Liver (tissue), 9 donors: Measurements from ENCODE around the gene GMDS. TPM values are rescaled to one million over a fixed set of nuclear protein-coding genes. Genes with fewer than 3 reads are reported as not detected.

ENCODE experiments used
- DNase-seq: peaks from one replicate; pipeline ENCODE4 v3.0.0-alpha.2; 2017; ENCODE audit warnings: low spot score
- H3K27ac ChIP-seq, 2 donors: one replicate each; pipeline ENCODE4 v1.7.0; 2013; ENCODE audit warnings: inconsistent platforms in 2 of 2, low read length in 2 of 2, control low read depth in 1 of 2, low read depth in 1 of 2, mild to moderate bottlenecking in 1 of 2
- H3K27me3 ChIP-seq, 4 donors: one replicate each; pipeline versions ENCODE4 v1.6.1 to v1.7.0; 2013; ENCODE audit warnings: low read length in 3 of 4, inconsistent platforms in 1 of 4, mild to moderate bottlenecking in 1 of 4, moderate library complexity in 1 of 4; ENCODE audit not compliant: control insufficient read depth in 4 of 4, insufficient read depth in 4 of 4
- H3K36me3 ChIP-seq, 4 donors: one replicate each; pipeline versions ENCODE4 v1.6.1 to v1.7.0; 2013; ENCODE audit warnings: low read length in 3 of 4, mild to moderate bottlenecking in 3 of 4, low read depth in 1 of 4, moderate library complexity in 1 of 4; ENCODE audit not compliant: control insufficient read depth in 4 of 4, insufficient read depth in 3 of 4
- H3K4me1 ChIP-seq, 4 donors: one replicate each; pipeline versions ENCODE4 v1.6.1 to v1.7.0; 2013; ENCODE audit warnings: low read length in 3 of 4, mild to moderate bottlenecking in 3 of 4, moderate library complexity in 1 of 4; ENCODE audit not compliant: control insufficient read depth in 4 of 4, insufficient read depth in 4 of 4
- H3K4me3 ChIP-seq, 3 donors: one replicate each; pipeline versions ENCODE4 v1.6.1 to v1.7.0; 2013; ENCODE audit warnings: low read length in 3 of 3, control low read depth in 1 of 3, low read depth in 1 of 3, mild to moderate bottlenecking in 1 of 3
- H3K9ac ChIP-seq, 2 donors: one replicate each; pipeline ENCODE4 v1.7.0; 2013; ENCODE audit warnings: low read length in 2 of 2, mild to moderate bottlenecking in 2 of 2, moderate library complexity in 2 of 2, control low read depth in 1 of 2, low read depth in 1 of 2
- H3K9me3 ChIP-seq, 4 donors: one replicate each; pipeline versions ENCODE4 v1.6.1 to v1.7.0; 2013; ENCODE audit warnings: low read length in 3 of 4; ENCODE audit not compliant: control insufficient read depth in 4 of 4
- EGR1 ChIP-seq, 2 donors: IDR thresholded peaks; 2 replicates each; pipeline ENCODE4 v1.6.1; 2016 to 2018; ENCODE audit warnings: antibody characterized with exemption in 2 of 2, low read depth in 2 of 2
- FOXA1 ChIP-seq: IDR thresholded peaks from 2 replicates; pipeline ENCODE4 v1.6.1; 2016; ENCODE audit warnings: antibody characterized with exemption
- FOXA2 ChIP-seq: IDR thresholded peaks from 2 replicates; pipeline ENCODE4 v1.6.1; 2016; ENCODE audit warnings: antibody characterized with exemption
- GABPA ChIP-seq, 2 donors: IDR thresholded peaks in 1 of 2; conservative IDR thresholded peaks in 1 of 2; 2 replicates each; pipeline ENCODE4 v1.6.1; 2016; ENCODE audit warnings: antibody characterized with exemption in 2 of 2, mild to moderate bottlenecking in 1 of 2, moderate library complexity in 1 of 2
- HNF4A ChIP-seq, 2 donors: conservative IDR thresholded peaks; 2 replicates each; pipeline ENCODE4 v1.6.1; 2016; ENCODE audit warnings: antibody characterized with exemption in 2 of 2, mild to moderate bottlenecking in 2 of 2
- HNF4G ChIP-seq: IDR thresholded peaks from 2 replicates; pipeline ENCODE4 v1.6.1; 2016; ENCODE audit warnings: antibody characterized with exemption
- JUND ChIP-seq, 2 donors: IDR thresholded peaks; 2 replicates each; pipeline ENCODE4 v1.6.1; 2016; ENCODE audit warnings: antibody characterized with exemption in 2 of 2
- NR2F2 ChIP-seq: IDR thresholded peaks from 2 replicates; pipeline ENCODE4 v1.6.1; 2016; ENCODE audit warnings: antibody characterized with exemption
- RAD21 ChIP-seq, 2 donors: IDR thresholded peaks; 2 replicates each; pipeline ENCODE4 v1.6.1; 2016; ENCODE audit warnings: antibody characterized with exemption in 2 of 2, mild to moderate bottlenecking in 2 of 2
- RXRA ChIP-seq, 2 donors: IDR thresholded peaks; 2 replicates each; pipeline ENCODE4 v1.6.1; 2017 to 2018; ENCODE audit warnings: antibody characterized with exemption in 2 of 2, mild to moderate bottlenecking in 1 of 2
- SP1 ChIP-seq: IDR thresholded peaks from 2 replicates; pipeline ENCODE4 v1.6.1; 2018; ENCODE audit warnings: antibody characterized with exemption, mild to moderate bottlenecking
- TAF1 ChIP-seq: conservative IDR thresholded peaks from 2 replicates; pipeline ENCODE4 v1.6.1; 2016; ENCODE audit warnings: antibody characterized with exemption, mild to moderate bottlenecking
- YY1 ChIP-seq: IDR thresholded peaks from 2 replicates; pipeline ENCODE4 v1.6.1; 2016; ENCODE audit warnings: antibody characterized with exemption, mild to moderate bottlenecking
- WGBS: extraction: QIAGEN DNeasy Blood & Tissue Kit; methylation state at CpG from one replicate; pipeline ENCODE4 v1.1.7; 2013; 5-methylcytosine and 5-hydroxymethylcytosine counted together
- polyA plus RNA-seq, 2 donors: library from polyadenylated mRNA; stranded (reverse) in 1 of 2; unstranded in 1 of 2; fragments of 200-250 nt in 1 of 2; fragments of >200 nt in 1 of 2; fragmentation: Nextera tagmentation in 1 of 2; extraction: Ambion mirVana in 1 of 2; gene quantifications; one replicate each; pipeline versions ENCODE4 v1.2.1 to v1.2.3, GENCODE V29; 2013 to 2015
- total RNA-seq, 2 donors: library from RNA; depleted of rRNA; stranded (reverse); fragments of >200 nt; gene quantifications; one replicate each; pipeline ENCODE4 v1.2.3, GENCODE V29; 2014
- TF ChIP-seq, protein P1 (sequence below): IDR thresholded peaks from 2 replicates; pipeline ENCODE4 v1.6.1; 2016; ENCODE audit warnings: antibody characterized with exemption, mild to moderate bottlenecking
- TF ChIP-seq, protein P2 (sequence below): IDR thresholded peaks from 2 replicates; pipeline ENCODE4 v1.6.1; 2016; ENCODE audit warnings: antibody characterized with exemption
- TF ChIP-seq, protein P3 (sequence below): fragments of 150-350 bp; IDR thresholded peaks from 2 replicates; pipeline ENCODE4 v1.5.1; 2017; ENCODE audit warnings: improper control_type of control experiment, low read depth, low read length; ENCODE audit not compliant: missing input control
- TF ChIP-seq, protein P4 (sequence below): IDR thresholded peaks from 2 replicates; pipeline ENCODE4 v1.6.1; 2016; ENCODE audit warnings: antibody characterized with exemption
- TF ChIP-seq, protein P5 (sequence below): IDR thresholded peaks from 2 replicates; pipeline ENCODE4 v1.6.1; 2016; ENCODE audit warnings: antibody characterized with exemption
- donor health status: healthy.
- donor health status: healthy.
- donor health status: healthy.
- donor health status: healthy.
- donor health status: healthy.

GMDS gene
- total and polyA plus RNA-seq, 4 donors: 3.5 to 15.6 (median 13.0) TPM

DNA sequence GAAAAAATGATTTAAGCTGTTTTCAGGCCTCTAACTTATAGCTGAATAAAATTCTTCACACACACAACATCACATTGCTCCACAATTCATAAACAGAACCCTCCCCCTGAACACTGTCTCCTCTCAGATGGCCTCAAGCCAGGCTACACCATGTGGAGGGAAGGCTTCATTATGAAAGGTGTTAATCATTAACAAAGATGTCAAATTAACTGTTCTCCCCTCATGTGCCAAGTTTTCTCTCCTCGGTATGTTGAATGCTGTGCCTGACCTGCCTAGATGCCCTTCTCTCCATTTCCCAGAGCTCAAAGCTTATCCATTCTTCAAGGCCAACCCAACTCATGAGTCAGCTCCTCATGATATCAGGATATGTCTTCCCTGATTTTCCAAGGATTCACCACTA lies 210.4 kb downstream of the GMDS start:
- Histone ChIP-seq H3K9ac (no peak overlapping the region), H3K27me3 (no peaks in the 10 kb centered on the region), H3K36me3 (no peaks in the 10 kb centered on the region), H3K9me3 (no peaks in the 10 kb centered on the region), H3K4me1 (peaks cover 0 to 14% (median 11%) of the 10 kb centered on the region in 4 donors), H3K4me3 (peak overlapping the region in 1 of 3 donors; percentile 33), H3K27ac (peak overlapping the region in 1 of 2 donors; percentile 89)
- DNase-seq: no peak
- TF ChIP-seq, protein P1, sequence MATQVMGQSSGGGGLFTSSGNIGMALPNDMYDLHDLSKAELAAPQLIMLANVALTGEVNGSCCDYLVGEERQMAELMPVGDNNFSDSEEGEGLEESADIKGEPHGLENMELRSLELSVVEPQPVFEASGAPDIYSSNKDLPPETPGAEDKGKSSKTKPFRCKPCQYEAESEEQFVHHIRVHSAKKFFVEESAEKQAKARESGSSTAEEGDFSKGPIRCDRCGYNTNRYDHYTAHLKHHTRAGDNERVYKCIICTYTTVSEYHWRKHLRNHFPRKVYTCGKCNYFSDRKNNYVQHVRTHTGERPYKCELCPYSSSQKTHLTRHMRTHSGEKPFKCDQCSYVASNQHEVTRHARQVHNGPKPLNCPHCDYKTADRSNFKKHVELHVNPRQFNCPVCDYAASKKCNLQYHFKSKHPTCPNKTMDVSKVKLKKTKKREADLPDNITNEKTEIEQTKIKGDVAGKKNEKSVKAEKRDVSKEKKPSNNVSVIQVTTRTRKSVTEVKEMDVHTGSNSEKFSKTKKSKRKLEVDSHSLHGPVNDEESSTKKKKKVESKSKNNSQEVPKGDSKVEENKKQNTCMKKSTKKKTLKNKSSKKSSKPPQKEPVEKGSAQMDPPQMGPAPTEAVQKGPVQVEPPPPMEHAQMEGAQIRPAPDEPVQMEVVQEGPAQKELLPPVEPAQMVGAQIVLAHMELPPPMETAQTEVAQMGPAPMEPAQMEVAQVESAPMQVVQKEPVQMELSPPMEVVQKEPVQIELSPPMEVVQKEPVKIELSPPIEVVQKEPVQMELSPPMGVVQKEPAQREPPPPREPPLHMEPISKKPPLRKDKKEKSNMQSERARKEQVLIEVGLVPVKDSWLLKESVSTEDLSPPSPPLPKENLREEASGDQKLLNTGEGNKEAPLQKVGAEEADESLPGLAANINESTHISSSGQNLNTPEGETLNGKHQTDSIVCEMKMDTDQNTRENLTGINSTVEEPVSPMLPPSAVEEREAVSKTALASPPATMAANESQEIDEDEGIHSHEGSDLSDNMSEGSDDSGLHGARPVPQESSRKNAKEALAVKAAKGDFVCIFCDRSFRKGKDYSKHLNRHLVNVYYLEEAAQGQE: no peak
- peak; percentile 40 for TF ChIP-seq YY1
- TF ChIP-seq HNF4A (conservative IDR thresholded peaks at IDR 0.05): peak; percentile 20 to 35
- TF ChIP-seq HNF4G: no peak
- TF ChIP-seq, protein P2, sequence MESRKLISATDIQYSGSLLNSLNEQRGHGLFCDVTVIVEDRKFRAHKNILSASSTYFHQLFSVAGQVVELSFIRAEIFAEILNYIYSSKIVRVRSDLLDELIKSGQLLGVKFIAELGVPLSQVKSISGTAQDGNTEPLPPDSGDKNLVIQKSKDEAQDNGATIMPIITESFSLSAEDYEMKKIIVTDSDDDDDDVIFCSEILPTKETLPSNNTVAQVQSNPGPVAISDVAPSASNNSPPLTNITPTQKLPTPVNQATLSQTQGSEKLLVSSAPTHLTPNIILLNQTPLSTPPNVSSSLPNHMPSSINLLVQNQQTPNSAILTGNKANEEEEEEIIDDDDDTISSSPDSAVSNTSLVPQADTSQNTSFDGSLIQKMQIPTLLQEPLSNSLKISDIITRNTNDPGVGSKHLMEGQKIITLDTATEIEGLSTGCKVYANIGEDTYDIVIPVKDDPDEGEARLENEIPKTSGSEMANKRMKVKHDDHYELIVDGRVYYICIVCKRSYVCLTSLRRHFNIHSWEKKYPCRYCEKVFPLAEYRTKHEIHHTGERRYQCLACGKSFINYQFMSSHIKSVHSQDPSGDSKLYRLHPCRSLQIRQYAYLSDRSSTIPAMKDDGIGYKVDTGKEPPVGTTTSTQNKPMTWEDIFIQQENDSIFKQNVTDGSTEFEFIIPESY: no peak
- TF ChIP-seq RXRA (IDR thresholded peaks at IDR 0.05): peak in 1 of 2 donors; percentile 58
- no peak for TF ChIP-seq NR2F2
- TF ChIP-seq GABPA (IDR thresholded peaks at IDR 0.05 in 1 of 2, conservative IDR thresholded peaks at IDR 0.05 in 1 of 2): no peak
- TF ChIP-seq RAD21 (IDR thresholded peaks at IDR 0.05): peak in 1 of 2 donors; percentile 49
- no peak for TF ChIP-seq JUND (IDR thresholded peaks at IDR 0.05)
- TF ChIP-seq FOXA1: no peak
- TF ChIP-seq, protein P3, sequence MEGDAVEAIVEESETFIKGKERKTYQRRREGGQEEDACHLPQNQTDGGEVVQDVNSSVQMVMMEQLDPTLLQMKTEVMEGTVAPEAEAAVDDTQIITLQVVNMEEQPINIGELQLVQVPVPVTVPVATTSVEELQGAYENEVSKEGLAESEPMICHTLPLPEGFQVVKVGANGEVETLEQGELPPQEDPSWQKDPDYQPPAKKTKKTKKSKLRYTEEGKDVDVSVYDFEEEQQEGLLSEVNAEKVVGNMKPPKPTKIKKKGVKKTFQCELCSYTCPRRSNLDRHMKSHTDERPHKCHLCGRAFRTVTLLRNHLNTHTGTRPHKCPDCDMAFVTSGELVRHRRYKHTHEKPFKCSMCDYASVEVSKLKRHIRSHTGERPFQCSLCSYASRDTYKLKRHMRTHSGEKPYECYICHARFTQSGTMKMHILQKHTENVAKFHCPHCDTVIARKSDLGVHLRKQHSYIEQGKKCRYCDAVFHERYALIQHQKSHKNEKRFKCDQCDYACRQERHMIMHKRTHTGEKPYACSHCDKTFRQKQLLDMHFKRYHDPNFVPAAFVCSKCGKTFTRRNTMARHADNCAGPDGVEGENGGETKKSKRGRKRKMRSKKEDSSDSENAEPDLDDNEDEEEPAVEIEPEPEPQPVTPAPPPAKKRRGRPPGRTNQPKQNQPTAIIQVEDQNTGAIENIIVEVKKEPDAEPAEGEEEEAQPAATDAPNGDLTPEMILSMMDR: no peak
- peak; percentile 57 for TF ChIP-seq SP1
- TF ChIP-seq, protein P4, sequence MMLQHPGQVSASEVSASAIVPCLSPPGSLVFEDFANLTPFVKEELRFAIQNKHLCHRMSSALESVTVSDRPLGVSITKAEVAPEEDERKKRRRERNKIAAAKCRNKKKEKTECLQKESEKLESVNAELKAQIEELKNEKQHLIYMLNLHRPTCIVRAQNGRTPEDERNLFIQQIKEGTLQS: no peak
- no peak for TF ChIP-seq FOXA2
- TF ChIP-seq, protein P5, sequence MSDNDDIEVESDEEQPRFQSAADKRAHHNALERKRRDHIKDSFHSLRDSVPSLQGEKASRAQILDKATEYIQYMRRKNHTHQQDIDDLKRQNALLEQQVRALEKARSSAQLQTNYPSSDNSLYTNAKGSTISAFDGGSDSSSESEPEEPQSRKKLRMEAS: peak; percentile 78
- TF ChIP-seq EGR1 (IDR thresholded peaks at IDR 0.05; ENCODE audit: low read depth in 2 of 2): no peak
- no peak for TF ChIP-seq TAF1
- 23% methylated on average over 1 of the region's 1 CpG for WGBS
